SK-N-MC (cell line): Measurements from ENCODE around the gene RNLS.

Experiments
- EZH2 ChIP-seq: fragments of 200-600 bp; sonication (generic); IDR thresholded peaks from one replicate; pipeline ENCODE4 v1.6.1; 2017; ENCODE audit warnings: antibody characterized with exemption
- FOXP2 ChIP-seq: optimal IDR thresholded peaks from 2 replicates; pipeline ENCODE3; 2011; ENCODE audit warnings: mild to moderate bottlenecking, moderate library complexity; ENCODE audit not compliant: insufficient read depth; ENCODE audit errors: extremely low read length, control extremely low read depth
- POLR2AphosphoS5 ChIP-seq: IDR thresholded peaks from 2 replicates; pipeline ENCODE4 v1.6.1; 2012; ENCODE audit warnings: mild to moderate bottlenecking, low read depth, low read length, borderline replicate concordance

DNA sequence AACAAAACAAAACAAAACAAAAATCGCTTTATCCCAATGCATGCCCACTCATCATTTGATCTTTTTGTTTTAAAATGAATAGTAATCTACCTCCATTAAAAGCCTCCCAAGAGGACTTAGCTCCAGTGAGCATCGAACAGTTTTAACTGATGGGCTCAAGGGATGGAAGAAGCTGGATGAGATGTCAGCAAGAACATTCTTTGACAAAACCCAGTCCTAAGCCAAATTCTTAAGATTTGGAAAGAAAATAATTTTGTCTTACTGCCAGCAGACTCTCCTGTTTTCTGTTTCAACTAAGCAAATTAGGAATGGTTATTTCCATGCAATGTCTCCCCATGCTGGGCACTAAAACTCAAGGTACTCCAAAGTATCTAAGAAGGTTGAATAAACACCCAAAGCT is 127.3 kb downstream of the RNLS start:
- no peak for TF ChIP-seq EZH2
- no peak for TF ChIP-seq POLR2AphosphoS5
- TF ChIP-seq FOXP2 = no peak
